Skeletal muscle tissue (tissue), 4 donors: ENCODE data around the gene NEFH. TPM values are rescaled to one million over a fixed set of nuclear protein-coding genes. Genes with fewer than 3 reads are reported as not detected.

Experiments
- H3K27ac ChIP-seq: one replicate; pipeline ENCODE4 v1.7.0; 2013; ENCODE audit warnings: mild to moderate bottlenecking, low read depth, low read length, inconsistent platforms
- H3K27me3 ChIP-seq, 3 donors: one replicate each; pipeline ENCODE4 v1.7.0; 2013; ENCODE audit warnings: low read length in 3 of 3; ENCODE audit not compliant: control insufficient read depth in 3 of 3, insufficient read depth in 3 of 3
- H3K36me3 ChIP-seq, 3 donors: one replicate each; pipeline ENCODE4 v1.7.0; 2013; ENCODE audit warnings: low read length in 3 of 3; ENCODE audit not compliant: control insufficient read depth in 3 of 3, insufficient read depth in 3 of 3
- H3K4me1 ChIP-seq, 3 donors: one replicate each; pipeline ENCODE4 v1.7.0; 2013; ENCODE audit warnings: low read length in 3 of 3, mild to moderate bottlenecking in 3 of 3; ENCODE audit not compliant: control insufficient read depth in 3 of 3, insufficient read depth in 3 of 3
- H3K4me3 ChIP-seq, 3 donors: one replicate each; pipeline ENCODE4 v1.7.0; 2013; ENCODE audit warnings: low read length in 3 of 3
- H3K9ac ChIP-seq, 3 donors: one replicate each; pipeline ENCODE4 v1.7.0; 2013; ENCODE audit warnings: low read length in 3 of 3, mild to moderate bottlenecking in 3 of 3, moderate library complexity in 2 of 3, low read depth in 1 of 3
- H3K9me3 ChIP-seq, 3 donors: one replicate each; pipeline ENCODE4 v1.7.0; 2013; ENCODE audit warnings: low read length in 3 of 3; ENCODE audit not compliant: control insufficient read depth in 3 of 3
- total RNA-seq: library from RNA; depleted of rRNA; stranded (reverse); fragments of >200 nt; gene quantifications from one replicate; pipeline ENCODE4 v1.2.3, GENCODE V29; 2014
- donor health status: Osteomylitis.

The NEFH gene
- total RNA-seq, 1 donor from 2014 or later: 0.52 TPM

DNA sequence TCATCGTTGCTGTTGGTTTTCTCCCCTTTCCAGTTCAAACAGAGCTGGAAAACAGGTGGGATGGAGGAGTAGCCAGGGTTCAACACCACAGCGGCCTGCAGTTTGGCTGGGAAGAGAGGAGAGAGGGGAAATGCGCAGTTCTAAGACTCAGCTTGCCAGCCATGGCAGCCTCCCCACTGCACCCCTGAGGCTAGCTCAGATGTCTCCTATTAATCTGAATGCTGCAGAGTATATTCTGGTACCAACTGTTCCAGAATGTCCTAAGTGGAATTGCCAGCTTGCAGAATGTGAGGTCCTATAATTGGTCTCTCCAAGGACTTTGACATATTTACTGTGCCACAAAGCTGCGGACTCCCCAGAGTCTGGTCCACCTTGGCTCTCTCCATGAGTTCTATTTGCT is 32.0 kb downstream of the NEFH start:
- H3K27ac ChIP-seq: no peak overlapping the region
- H3K9me3 ChIP-seq: no peaks in the 10 kb centered on the region
- no peak overlapping the region for H3K4me3 ChIP-seq
- H3K9ac ChIP-seq: no peak overlapping the region
- peaks cover 52 to 66% (median 64%) of the 10 kb centered on the region in 3 donors for H3K36me3 ChIP-seq
- H3K4me1 ChIP-seq: peaks cover 0 to 6% (median 4%) of the 10 kb centered on the region in 3 donors
- H3K27me3 ChIP-seq: no peaks in the 10 kb centered on the region

DNA sequence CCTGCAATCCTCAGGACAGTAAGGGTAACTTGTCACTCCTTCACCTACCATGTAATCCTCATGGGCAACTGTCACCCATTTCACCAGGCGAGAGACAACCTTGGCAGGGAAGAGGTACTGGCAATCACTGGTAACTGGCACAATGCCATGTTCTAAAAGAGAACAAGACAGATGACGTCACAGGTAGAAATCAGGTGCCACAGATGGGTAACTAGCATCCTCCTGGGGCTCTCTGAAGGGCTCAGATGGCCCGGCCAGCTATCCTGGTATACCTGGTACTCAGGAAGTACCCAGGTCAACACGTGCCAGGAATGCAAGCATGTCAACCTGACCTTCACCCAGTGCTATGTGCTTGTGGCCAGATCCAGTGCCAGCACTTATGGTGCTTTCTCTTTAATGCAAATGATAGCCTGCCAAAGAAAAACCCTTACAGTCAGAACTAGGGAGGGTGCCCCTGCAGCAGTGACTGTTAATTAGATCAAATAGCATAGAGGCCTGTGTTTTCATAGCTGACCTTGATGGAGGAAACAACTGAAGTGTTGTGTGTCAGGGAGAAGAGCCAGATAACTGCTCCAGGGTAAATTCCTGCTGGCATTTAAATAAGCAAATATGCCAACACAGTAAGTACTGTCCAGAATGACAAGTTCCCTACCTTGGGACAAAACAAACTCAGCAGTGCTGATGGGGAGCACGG is 37.3 kb downstream of the NEFH start:
- peaks cover 44 to 56% (median 55%) of the 10 kb centered on the region in 3 donors for H3K36me3 ChIP-seq
- H3K27ac ChIP-seq: no peak overlapping the region
- no peaks in the 10 kb centered on the region for H3K27me3 ChIP-seq

DNA sequence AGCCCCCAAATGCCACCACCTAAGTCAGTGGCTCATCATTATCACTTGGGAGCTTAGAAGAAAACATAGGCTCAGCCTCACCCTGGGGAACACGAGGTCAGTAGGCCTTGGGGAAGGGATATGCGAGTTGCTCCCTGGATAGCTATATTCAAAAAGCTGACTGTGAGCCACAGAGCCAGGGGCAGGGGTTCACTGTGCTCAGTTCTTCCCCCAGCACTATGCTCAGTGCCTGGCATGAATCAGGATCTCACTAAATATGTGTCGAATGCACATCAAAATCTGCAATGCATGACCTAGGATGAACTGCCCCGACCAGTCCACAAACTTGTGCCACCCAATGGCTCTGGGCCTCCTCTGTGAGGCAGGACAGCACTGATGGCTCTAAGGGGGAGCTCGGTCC is 38.4 kb downstream of the NEFH start:
- Histone ChIP-seq H3K4me3 (no peak overlapping the region), H3K27me3 (no peaks in the 10 kb centered on the region), H3K9ac (no peak overlapping the region), H3K9me3 (no peaks in the 10 kb centered on the region), H3K36me3 (peaks cover 44 to 55% (median 53%) of the 10 kb centered on the region in 3 donors), H3K27ac (no peak overlapping the region), H3K4me1 (peaks cover 4 to 11% (median 10%) of the 10 kb centered on the region in 3 donors)

More for the DNA sequence above, 37.3 kb downstream of the NEFH start:
- H3K9me3 ChIP-seq: no peaks in the 10 kb centered on the region
- H3K9ac ChIP-seq: peak overlapping the region in 1 of 3 donors; percentile 16
- H3K4me3 ChIP-seq: no peak overlapping the region
- H3K4me1 ChIP-seq: peaks cover 4 to 11% (median 10%) of the 10 kb centered on the region in 3 donors

DNA sequence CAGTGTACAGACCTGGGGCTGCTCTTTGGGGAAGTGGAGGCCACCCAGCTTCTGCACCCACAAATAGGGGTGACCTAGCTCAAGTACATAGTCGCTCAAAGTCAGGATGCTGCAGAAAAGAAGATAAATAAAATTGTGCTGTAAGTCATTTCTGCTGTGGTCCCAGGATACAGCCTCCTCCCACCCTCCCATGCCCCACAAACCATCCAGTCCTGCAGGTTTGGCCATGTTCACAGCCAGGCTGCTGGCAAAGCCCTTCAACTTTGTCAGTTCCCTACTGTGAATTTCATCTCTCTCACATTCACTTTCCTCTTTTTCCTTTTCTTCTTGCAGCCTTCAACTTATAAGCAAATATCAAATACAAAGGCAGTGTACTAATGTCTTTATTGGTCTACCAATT is 40.0 kb downstream of the NEFH start:
- Histone ChIP-seq H3K36me3 (peaks cover 55 to 70% (median 62%) of the 10 kb centered on the region in 3 donors), H3K4me3 (no peak overlapping the region), H3K4me1 (peaks cover 4 to 11% (median 10%) of the 10 kb centered on the region in 3 donors), H3K27me3 (no peaks in the 10 kb centered on the region), H3K27ac (no peak overlapping the region), H3K9ac (no peak overlapping the region), H3K9me3 (no peaks in the 10 kb centered on the region)

DNA sequence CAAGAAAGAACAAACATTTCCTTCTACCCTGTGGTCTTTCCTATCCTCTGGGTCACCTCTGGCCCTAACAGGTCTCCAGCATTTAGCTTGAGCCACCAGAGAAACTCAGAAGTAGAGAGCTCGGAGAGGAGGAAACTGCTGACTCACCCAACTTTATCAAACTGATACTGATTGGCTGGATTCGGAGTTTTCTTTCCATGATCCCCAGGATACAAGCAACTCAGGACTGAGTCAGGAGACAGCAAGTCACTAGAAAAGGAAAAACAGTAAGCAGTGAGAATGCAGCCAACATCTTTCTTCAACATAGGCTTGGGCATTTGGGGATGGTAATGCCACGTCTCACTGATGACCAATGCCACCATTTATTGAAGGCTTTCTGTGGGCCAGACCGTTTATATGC is 40.8 kb downstream of the NEFH start:
- Histone ChIP-seq H3K27ac (no peak overlapping the region), H3K4me1 (peaks cover 4 to 11% (median 10%) of the 10 kb centered on the region in 3 donors), H3K4me3 (no peak overlapping the region), H3K36me3 (peaks cover 61 to 72% (median 64%) of the 10 kb centered on the region in 3 donors), H3K27me3 (no peaks in the 10 kb centered on the region), H3K9ac (no peak overlapping the region), H3K9me3 (no peaks in the 10 kb centered on the region)

DNA sequence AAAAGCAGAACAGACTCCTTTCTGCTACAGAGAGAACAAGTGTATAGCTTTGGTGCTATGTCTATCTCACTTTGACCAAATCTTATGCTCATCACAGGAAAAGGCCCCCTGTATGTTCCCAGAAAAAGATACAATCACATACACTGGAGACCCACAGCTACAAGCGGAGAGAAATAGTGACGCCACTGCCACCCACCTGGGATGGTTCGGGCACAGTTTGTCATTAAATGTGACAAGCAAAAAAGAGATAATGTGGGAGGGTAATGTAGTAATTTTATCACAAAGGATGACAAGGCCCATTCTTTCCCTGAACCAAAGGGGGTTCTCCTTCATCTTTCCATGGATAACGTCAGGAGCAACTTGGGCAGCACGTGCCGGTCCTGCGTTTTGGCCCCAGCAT is 41.5 kb downstream of the NEFH start:
- H3K27ac ChIP-seq: no peak overlapping the region
- H3K36me3 ChIP-seq: peaks cover 57 to 68% (median 60%) of the 10 kb centered on the region in 3 donors
- H3K9me3 ChIP-seq: no peaks in the 10 kb centered on the region
- no peaks in the 10 kb centered on the region for H3K27me3 ChIP-seq
- H3K4me1 ChIP-seq: peaks cover 4 to 11% (median 10%) of the 10 kb centered on the region in 3 donors
- H3K4me3 ChIP-seq: no peak overlapping the region
- H3K9ac ChIP-seq: no peak overlapping the region

DNA sequence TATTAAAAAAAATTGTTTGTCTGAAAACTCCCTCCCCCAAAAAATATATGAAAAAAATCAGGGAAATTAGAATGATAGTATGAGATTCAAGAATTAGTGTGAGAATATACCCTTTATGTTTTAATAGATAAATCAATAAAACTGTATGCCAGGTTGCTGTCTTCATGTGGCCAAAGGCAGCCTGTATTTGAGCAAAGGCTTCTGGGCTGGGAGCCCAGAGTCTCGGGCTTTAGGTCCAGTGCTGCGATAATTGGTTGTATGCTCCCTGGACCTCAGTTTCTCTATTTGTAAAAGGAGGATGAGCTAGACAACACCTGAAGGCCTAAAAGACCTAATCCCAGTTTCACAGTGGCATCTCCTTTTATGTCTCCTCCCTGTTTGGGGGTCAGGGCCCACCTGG is 43.7 kb downstream of the NEFH start:
- no peaks in the 10 kb centered on the region for H3K4me1 ChIP-seq
- no peak overlapping the region for H3K27ac ChIP-seq
- no peaks in the 10 kb centered on the region for H3K27me3 ChIP-seq
- no peak overlapping the region for H3K4me3 ChIP-seq
- H3K9me3 ChIP-seq: no peaks in the 10 kb centered on the region
- peaks cover 56 to 75% (median 68%) of the 10 kb centered on the region in 3 donors for H3K36me3 ChIP-seq
- no peak overlapping the region for H3K9ac ChIP-seq

DNA sequence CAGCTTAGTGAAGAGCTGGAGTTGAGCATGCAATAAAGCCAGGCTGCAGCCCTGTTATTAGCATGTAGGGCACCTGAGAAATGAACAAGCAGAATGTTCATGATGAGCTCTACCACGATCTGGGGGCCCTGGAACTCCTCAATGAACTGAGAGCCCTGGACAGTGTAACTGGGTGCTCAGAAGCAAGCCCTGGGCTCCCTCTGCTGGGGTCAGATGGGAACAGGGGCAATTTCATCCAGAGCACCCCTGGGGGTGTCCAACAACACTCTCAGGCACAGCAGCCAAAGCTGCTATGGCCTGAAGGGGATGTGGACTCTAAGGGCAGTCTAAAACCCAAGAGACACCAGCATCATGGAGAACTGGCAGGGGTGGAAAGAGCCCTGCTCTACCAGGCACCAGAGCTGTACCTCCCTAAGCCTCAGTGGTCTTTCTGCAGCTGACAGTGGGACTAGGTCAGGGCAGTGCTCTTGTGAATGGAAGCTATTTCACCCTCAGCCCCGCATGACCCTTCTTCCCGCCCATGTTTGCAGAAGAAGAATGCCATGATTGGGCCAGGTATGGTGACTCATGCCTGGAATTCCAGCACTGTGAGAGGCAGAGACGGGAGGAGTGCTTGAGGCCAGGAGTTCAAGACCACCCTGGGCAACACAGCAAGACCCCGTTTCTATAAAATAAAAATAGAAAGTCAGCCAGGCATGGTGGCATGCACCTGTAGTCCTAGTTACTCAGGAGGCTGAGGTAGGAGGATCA is 44.6 kb downstream of the NEFH start:
- H3K36me3 ChIP-seq: peaks cover 55 to 75% (median 69%) of the 10 kb centered on the region in 3 donors
- H3K4me1 ChIP-seq: no peaks in the 10 kb centered on the region
- H3K4me3 ChIP-seq: no peak overlapping the region
- H3K9me3 ChIP-seq: no peaks in the 10 kb centered on the region
- no peak overlapping the region for H3K9ac ChIP-seq
- H3K27me3 ChIP-seq: no peaks in the 10 kb centered on the region
- H3K27ac ChIP-seq: no peak overlapping the region

DNA sequence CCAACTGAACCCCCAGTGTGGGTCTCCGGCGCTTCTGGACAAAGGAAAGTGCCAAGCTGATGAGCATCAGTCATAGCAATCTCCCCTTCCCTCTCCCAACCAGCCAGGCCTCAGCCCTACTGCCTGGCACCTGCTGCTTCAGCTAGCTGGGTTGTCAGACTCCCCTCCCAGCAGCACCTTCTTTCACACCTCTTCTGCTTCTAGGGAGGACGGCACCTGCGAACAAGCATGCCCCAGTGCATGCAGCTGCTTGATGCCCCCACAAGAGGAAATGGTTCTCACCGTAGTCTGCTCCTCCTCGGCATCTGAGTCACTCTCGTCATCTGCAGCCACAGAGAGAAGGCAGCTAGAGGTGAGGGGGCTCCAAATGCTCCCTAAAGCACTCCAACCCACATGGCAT is 48.1 kb downstream of the NEFH start:
- H3K9me3 ChIP-seq: no peaks in the 10 kb centered on the region
- no peaks in the 10 kb centered on the region for H3K27me3 ChIP-seq
- peaks cover 58 to 81% (median 72%) of the 10 kb centered on the region in 3 donors for H3K36me3 ChIP-seq
- H3K4me1 ChIP-seq: no peaks in the 10 kb centered on the region
- H3K9ac ChIP-seq: no peak overlapping the region
- no peak overlapping the region for H3K4me3 ChIP-seq
- H3K27ac ChIP-seq: no peak overlapping the region

DNA sequence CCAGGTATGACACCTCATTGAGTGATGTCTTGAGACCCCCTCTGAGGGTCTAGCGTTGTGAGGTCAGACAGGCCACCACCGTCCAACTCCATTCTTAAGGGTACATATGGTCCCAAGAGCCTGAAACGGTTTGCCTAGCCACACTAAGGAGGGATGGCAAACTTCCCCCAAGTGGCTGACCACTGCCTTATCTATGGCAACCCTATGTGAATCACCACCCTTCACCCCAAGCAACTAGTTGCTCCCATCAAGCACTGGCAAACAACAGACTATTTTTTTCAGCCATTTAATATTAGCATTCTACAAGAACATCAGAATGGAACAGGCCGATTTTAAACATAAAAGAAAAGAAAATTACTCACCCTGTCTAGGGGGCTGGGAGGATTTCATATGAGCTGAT is 50.7 kb downstream of the NEFH start:
- H3K4me3 ChIP-seq: no peak overlapping the region
- H3K36me3 ChIP-seq: peaks cover 47 to 72% (median 70%) of the 10 kb centered on the region in 3 donors
- no peak overlapping the region for H3K9ac ChIP-seq

More for the DNA sequence above, 50.7 kb downstream of the NEFH start:
- no peak overlapping the region for H3K27ac ChIP-seq
- H3K9me3 ChIP-seq: no peaks in the 10 kb centered on the region
- no peaks in the 10 kb centered on the region for H3K27me3 ChIP-seq
- no peaks in the 10 kb centered on the region for H3K4me1 ChIP-seq
